ENCODE measurements around the gene CYP1B1. TPM values are rescaled to one million over a fixed set of nuclear protein-coding genes. Genes with fewer than 3 reads are reported as not detected.
"Not testable (repeated sequence)": the region's sequence is repeated elsewhere in the genome, so short reads cannot be mapped to it uniquely, and the experiment has no call there.

The CYP1B1 gene
- total RNA-seq, 1 donor from 2014 or later = 54.5 TPM

- DNase-seq (ENCODE audit: low spot score in 2 of 2, unreplicated experiment in 2 of 2) = no peak
- no peaks in the 10 kb centered on the region for H3K27me3 Mint-ChIP-seq (ENCODE audit: low read depth)
- H3K4me1 Mint-ChIP-seq = peaks cover 5% of the 10 kb centered on the region
- no peak overlapping the region for H3K27ac Mint-ChIP-seq
- H3K36me3 Mint-ChIP-seq = no peaks in the 10 kb centered on the region
- no peak for TF ChIP-seq CTCF (IDR thresholded peaks at IDR 0.05; ENCODE audit: unreplicated experiment)
- no peaks in the 10 kb centered on the region for H3K9me3 Mint-ChIP-seq
- H3K4me3 Mint-ChIP-seq = no peak overlapping the region
Observed at GRCh38 chr2:38029512-38029911, 46.4 kb downstream of the CYP1B1 start.

GRCh38 chr2:38028829-38029228 lies 47.1 kb downstream of the CYP1B1 start:
- Mint-ChIP-seq H3K9me3 (peaks cover 5% of the 10 kb centered on the region), H3K4me3 (no peak overlapping the region), H3K27ac (no peak overlapping the region), H3K27me3 (ENCODE audit: low read depth) (no peaks in the 10 kb centered on the region), H3K4me1 (peaks cover 5% of the 10 kb centered on the region), H3K36me3 (no peaks in the 10 kb centered on the region)
- TF ChIP-seq CTCF (IDR thresholded peaks at IDR 0.05; ENCODE audit: unreplicated experiment) = no peak
- DNase-seq (ENCODE audit: low spot score in 2 of 2, unreplicated experiment in 2 of 2) = no peak

- Mint-ChIP-seq H3K4me1 (peaks cover 5% of the 10 kb centered on the region), H3K36me3 (no peaks in the 10 kb centered on the region), H3K27ac (no peak overlapping the region), H3K4me3 (no peak overlapping the region), H3K27me3 (ENCODE audit: low read depth) (no peaks in the 10 kb centered on the region), H3K9me3 (peaks cover 5% of the 10 kb centered on the region)
- TF ChIP-seq CTCF (IDR thresholded peaks at IDR 0.05; ENCODE audit: unreplicated experiment) = no peak
- DNase-seq (ENCODE audit: low spot score in 2 of 2, unreplicated experiment in 2 of 2) = no peak
Observed at GRCh38 chr2:38026846-38027245, 49.1 kb downstream of the CYP1B1 start.

- no peak overlapping the region for H3K27ac Mint-ChIP-seq
- no peaks in the 10 kb centered on the region for H3K27me3 Mint-ChIP-seq (ENCODE audit: low read depth)
- DNase-seq (ENCODE audit: low spot score in 2 of 2, unreplicated experiment in 2 of 2) = no peak
- H3K4me1 Mint-ChIP-seq = no peaks in the 10 kb centered on the region
- H3K4me3 Mint-ChIP-seq = no peak overlapping the region
- TF ChIP-seq CTCF (IDR thresholded peaks at IDR 0.05; ENCODE audit: unreplicated experiment) = no peak
- H3K36me3 Mint-ChIP-seq = no peaks in the 10 kb centered on the region
- peaks cover 5% of the 10 kb centered on the region for H3K9me3 Mint-ChIP-seq
Observed at GRCh38 chr2:38021589-38021988, 54.4 kb downstream of the CYP1B1 start.

GRCh38 chr2:38020359-38021069 lies 55.4 kb downstream of the CYP1B1 start:
- not testable (repeated sequence) for H3K9me3 Mint-ChIP-seq; DNase-seq (ENCODE audit: low spot score in 2 of 2, unreplicated experiment in 2 of 2); H3K4me3 Mint-ChIP-seq; H3K27me3 Mint-ChIP-seq (ENCODE audit: low read depth); H3K4me1 Mint-ChIP-seq; H3K36me3 Mint-ChIP-seq; H3K27ac Mint-ChIP-seq

- no peak for TF ChIP-seq CTCF (IDR thresholded peaks at IDR 0.05; ENCODE audit: unreplicated experiment)
- H3K4me1 Mint-ChIP-seq = peaks cover 18% of the 10 kb centered on the region
- no peaks in the 10 kb centered on the region for H3K36me3 Mint-ChIP-seq
- no peaks in the 10 kb centered on the region for H3K9me3 Mint-ChIP-seq
- H3K27ac Mint-ChIP-seq = no peak overlapping the region
- no peaks in the 10 kb centered on the region for H3K27me3 Mint-ChIP-seq (ENCODE audit: low read depth)
- no peak overlapping the region for H3K4me3 Mint-ChIP-seq
- DNase-seq (ENCODE audit: low spot score in 2 of 2, unreplicated experiment in 2 of 2) = no peak
Observed at GRCh38 chr2:38017836-38018235, 58.1 kb downstream of the CYP1B1 start.

Other genes starting within 250 kb of the CYP1B1 start
- 9.0 to 12.9 TPM (median 9.3 TPM) in 3 replicates for gene RMDN2, start 150.9 kb downstream of the CYP1B1 start, total RNA-seq